HUES64 (cell line): ENCODE measurements around the gene GPC6.

Source experiments
- H3K27ac ChIP-seq: 2 replicates; pipeline ENCODE4 v1.7.0; 2013; ENCODE audit warnings: low read depth, low read length, inconsistent platforms
- H3K27me3 ChIP-seq: 2 replicates; pipeline ENCODE4 v1.6.1; 2013; ENCODE audit warnings: mild to moderate bottlenecking, low read length; ENCODE audit not compliant: insufficient read depth
- H3K36me3 ChIP-seq: 2 replicates; pipeline ENCODE4 v1.6.1; 2013; ENCODE audit warnings: mild to moderate bottlenecking, low read length; ENCODE audit not compliant: insufficient read depth
- H3K4me1 ChIP-seq: 2 replicates; pipeline ENCODE4 v1.6.1; 2013; ENCODE audit warnings: mild to moderate bottlenecking, low read length, moderate library complexity; ENCODE audit not compliant: insufficient read depth
- H3K4me3 ChIP-seq: 2 replicates; pipeline ENCODE4 v1.5.1; 2013; ENCODE audit warnings: mild to moderate bottlenecking, low read length, moderate library complexity
- H3K9ac ChIP-seq: 2 replicates; pipeline ENCODE4 v1.6.1; 2013; ENCODE audit warnings: mild to moderate bottlenecking, low read depth, low read length
- H3K9me3 ChIP-seq: 2 replicates; pipeline ENCODE4 v1.6.1; 2013; ENCODE audit warnings: low read depth, low read length; ENCODE audit not compliant: insufficient read depth
- WGBS: fragments of 150-250, 120-280 bp; methylation state at CpG from one replicate; pipeline ENCODE4 v1.1.7; 2013; ENCODE audit warnings: missing lambda C conversion rate; 5-methylcytosine and 5-hydroxymethylcytosine counted together

The GPC6 gene

GRCh38 chr13:93878675-93879074 is 652.1 kb downstream of the GPC6 start:
- 97% methylated on average over 2 of the region's 2 CpGs for WGBS
- Histone ChIP-seq H3K27me3 (no peaks in the 10 kb centered on the region), H3K4me1 (no peaks in the 10 kb centered on the region), H3K9ac (no peak overlapping the region), H3K36me3 (no peaks in the 10 kb centered on the region), H3K27ac (no peak overlapping the region), H3K4me3 (no peak overlapping the region), H3K9me3 (no peaks in the 10 kb centered on the region)

GRCh38 chr13:93881411-93881810 is 654.8 kb downstream of the GPC6 start:
- H3K27ac ChIP-seq = no peak overlapping the region
- no peaks in the 10 kb centered on the region for H3K4me1 ChIP-seq
- H3K27me3 ChIP-seq = no peaks in the 10 kb centered on the region
- no peaks in the 10 kb centered on the region for H3K36me3 ChIP-seq
- 91% methylated on average over 1 of the region's 2 CpGs for WGBS
- no peak overlapping the region for H3K4me3 ChIP-seq
- no peak overlapping the region for H3K9ac ChIP-seq
- no peaks in the 10 kb centered on the region for H3K9me3 ChIP-seq

DNA sequence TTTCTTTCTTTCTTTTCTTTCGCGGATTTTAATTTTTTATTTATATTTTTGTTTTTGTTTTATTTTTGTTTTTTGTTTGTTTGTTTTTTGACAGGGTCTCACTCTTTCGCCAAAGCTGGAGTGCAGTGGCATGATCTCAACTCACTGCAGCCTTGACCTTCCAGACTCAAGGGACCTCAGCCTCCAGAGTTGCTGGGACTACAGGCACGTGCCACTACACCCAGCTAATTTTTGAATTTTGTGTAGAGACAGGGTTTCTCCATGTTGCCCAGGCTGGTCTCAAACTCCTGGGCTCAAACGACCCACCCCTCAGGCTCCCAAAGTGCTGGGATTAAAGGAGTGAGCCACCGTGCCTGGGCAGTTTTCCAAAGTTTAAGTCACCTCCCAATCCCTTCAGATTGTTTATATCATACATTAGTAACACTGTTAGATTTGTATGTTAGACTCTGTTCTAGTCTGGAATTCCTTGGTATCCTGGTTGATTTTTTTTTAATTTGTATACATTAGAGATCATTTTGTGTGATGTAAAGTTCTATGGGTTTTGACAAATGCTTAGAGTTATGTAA is 655.6 kb downstream of the GPC6 start:
- 77% methylated on average over 4 of the region's 6 CpGs for WGBS
- no peaks in the 10 kb centered on the region for H3K27me3 ChIP-seq
- H3K4me3 ChIP-seq = no peak overlapping the region
- no peak overlapping the region for H3K9ac ChIP-seq
- no peaks in the 10 kb centered on the region for H3K4me1 ChIP-seq
- H3K27ac ChIP-seq = no peak overlapping the region
- no peaks in the 10 kb centered on the region for H3K36me3 ChIP-seq
- H3K9me3 ChIP-seq = no peaks in the 10 kb centered on the region

GRCh38 chr13:93889430-93889951 is 662.9 kb downstream of the GPC6 start:
- H3K9me3 ChIP-seq = no peaks in the 10 kb centered on the region
- H3K27me3 ChIP-seq = no peaks in the 10 kb centered on the region
- no peak overlapping the region for H3K4me3 ChIP-seq
- H3K4me1 ChIP-seq = no peaks in the 10 kb centered on the region
- no peaks in the 10 kb centered on the region for H3K36me3 ChIP-seq
- no peak overlapping the region for H3K27ac ChIP-seq
- H3K9ac ChIP-seq = no peak overlapping the region
- 93% methylated on average over 1 of the region's 1 CpG for WGBS

DNA sequence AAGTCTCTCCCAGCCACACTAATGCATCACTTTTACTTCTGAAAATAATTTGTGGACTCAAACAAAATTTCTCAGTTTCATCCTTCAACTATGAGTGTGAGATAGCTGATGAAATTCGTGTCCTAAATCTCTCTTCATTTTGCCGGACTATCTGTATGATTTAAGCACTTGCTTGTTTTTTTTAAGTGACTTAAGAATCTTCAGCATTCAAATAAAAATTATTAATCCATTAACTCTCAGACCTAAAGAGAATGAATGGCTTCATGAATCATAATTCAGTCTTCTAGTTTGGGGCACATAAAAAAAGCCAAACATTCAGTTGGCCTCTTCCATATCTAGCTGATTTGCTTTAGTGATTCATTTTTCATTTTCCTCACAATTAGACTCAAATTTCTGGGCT is 673.4 kb downstream of the GPC6 start:
- Histone ChIP-seq H3K9ac (no peak overlapping the region), H3K36me3 (no peaks in the 10 kb centered on the region), H3K27me3 (no peaks in the 10 kb centered on the region), H3K9me3 (no peaks in the 10 kb centered on the region), H3K4me1 (no peaks in the 10 kb centered on the region), H3K4me3 (no peak overlapping the region), H3K27ac (no peak overlapping the region)
- WGBS = 94% methylated on average over 2 of the region's 2 CpGs

DNA sequence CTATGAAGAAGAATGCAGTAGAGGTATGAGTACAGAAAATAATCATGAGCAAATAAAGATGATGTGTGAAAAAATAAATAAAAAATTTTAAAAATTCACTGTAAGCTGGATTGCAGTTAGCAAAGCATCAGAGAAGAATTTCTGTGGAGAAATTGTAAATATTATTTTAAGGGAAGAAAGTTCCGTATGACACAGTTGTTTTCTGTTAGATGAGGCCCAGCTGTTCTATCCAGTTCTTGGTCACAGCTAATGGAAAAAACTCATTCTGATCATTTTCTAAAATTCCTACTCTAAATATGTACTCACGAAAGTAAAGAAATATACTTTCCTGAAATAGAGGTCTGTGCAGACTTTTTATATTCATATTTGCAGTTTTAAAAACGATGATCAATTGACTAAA is 674.1 kb downstream of the GPC6 start:
- Histone ChIP-seq H3K36me3 (no peaks in the 10 kb centered on the region), H3K9ac (no peak overlapping the region), H3K4me1 (no peaks in the 10 kb centered on the region), H3K9me3 (no peaks in the 10 kb centered on the region), H3K27ac (no peak overlapping the region), H3K4me3 (no peak overlapping the region), H3K27me3 (no peaks in the 10 kb centered on the region)
- 100% methylated on average over 2 of the region's 3 CpGs for WGBS

DNA sequence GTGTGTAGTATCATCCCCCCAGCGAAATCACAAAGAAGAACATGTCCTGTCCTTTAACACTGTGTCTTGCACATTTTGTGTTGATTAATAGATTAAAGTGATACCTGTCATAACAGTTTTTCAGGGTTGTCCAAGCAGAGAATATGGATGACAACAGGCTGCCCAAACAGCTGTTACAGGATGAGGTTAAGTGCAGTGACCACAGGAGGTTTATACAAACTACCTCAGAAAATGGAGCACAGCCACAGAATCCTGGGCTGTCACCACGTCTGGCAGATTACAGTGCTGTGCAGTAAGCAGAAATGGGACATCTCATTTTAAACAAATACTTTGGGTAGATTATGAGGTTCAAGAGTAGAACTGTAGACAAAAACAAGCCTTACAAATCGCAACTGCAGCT is 677.3 kb downstream of the GPC6 start:
- no peaks in the 10 kb centered on the region for H3K27me3 ChIP-seq
- WGBS = 100% methylated on average over 3 of the region's 3 CpGs
- H3K36me3 ChIP-seq = no peaks in the 10 kb centered on the region
- H3K4me3 ChIP-seq = no peak overlapping the region
- no peaks in the 10 kb centered on the region for H3K9me3 ChIP-seq
- H3K4me1 ChIP-seq = no peaks in the 10 kb centered on the region
- H3K27ac ChIP-seq = no peak overlapping the region
- H3K9ac ChIP-seq = no peak overlapping the region

DNA sequence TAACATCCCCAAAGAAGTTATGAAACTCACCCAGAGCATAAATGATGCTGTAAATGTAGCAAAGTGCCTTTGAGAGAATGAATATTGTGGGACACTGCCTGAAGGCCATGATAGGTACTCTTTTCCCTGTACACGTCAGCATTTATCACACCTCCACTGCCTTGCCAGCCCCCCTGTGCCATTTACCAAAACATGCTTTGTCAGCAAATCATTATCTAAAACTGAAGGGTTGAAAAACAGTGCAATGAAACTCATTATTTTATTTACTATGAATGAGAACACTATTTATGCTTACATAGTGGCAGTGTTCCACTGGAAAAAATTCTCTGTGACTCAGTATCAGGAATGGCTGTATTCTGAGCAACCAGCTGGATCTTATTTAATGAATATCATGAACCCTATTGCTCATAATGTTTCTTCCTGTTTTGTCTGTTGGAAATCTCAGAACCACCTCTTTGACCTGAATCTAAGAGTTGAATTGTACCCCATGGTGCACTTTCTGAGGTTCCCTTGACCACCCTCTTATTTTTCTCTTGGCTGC is 688.7 kb downstream of the GPC6 start:
- WGBS = 80% methylated on average over 1 of the region's 1 CpG
- H3K27me3 ChIP-seq = no peaks in the 10 kb centered on the region
- H3K4me3 ChIP-seq = no peak overlapping the region
- H3K9ac ChIP-seq = no peak overlapping the region
- no peaks in the 10 kb centered on the region for H3K9me3 ChIP-seq
- no peaks in the 10 kb centered on the region for H3K36me3 ChIP-seq
- H3K4me1 ChIP-seq = no peaks in the 10 kb centered on the region
- no peak overlapping the region for H3K27ac ChIP-seq

DNA sequence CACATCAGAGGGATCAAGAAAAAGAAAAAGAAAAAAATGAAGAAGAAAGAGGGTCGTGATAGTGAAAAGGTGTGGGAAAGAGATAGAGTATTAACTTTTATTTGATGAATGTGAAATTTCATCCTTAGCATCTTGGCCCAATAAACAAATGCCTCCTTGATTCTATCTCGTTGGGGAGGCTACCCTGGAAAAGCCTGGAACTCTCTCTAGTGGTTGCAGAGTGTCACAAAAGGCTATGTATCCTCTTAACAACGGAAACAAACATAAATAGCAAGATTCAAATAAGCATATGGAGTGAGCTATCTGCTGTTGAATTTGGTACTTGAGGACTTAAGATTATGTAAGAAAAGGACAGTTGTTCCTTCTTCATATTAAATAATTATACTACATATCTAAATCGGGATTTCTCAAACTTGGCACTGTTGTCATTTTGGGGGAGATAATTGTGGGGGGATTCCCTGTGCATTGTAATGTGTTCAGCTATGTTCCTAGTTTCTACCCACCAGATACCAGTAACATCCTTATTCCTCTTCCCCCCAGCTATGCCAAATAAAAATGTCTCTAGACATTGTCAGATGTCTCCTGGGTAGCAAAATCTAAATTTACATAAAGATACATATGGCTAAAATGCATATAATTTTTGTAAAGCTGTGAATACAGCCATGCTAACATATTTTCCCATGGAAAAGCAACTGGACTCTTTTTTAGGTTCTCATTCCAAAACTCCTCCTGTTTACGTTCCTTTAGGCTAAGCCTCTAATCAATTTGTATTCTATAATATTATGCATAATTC is 695.7 kb downstream of the GPC6 start:
- Histone ChIP-seq H3K27ac (no peak overlapping the region), H3K9ac (no peak overlapping the region), H3K4me3 (no peak overlapping the region), H3K4me1 (no peaks in the 10 kb centered on the region), H3K9me3 (no peaks in the 10 kb centered on the region), H3K27me3 (no peaks in the 10 kb centered on the region), H3K36me3 (no peaks in the 10 kb centered on the region)
- 76% methylated on average over 2 of the region's 5 CpGs for WGBS

DNA sequence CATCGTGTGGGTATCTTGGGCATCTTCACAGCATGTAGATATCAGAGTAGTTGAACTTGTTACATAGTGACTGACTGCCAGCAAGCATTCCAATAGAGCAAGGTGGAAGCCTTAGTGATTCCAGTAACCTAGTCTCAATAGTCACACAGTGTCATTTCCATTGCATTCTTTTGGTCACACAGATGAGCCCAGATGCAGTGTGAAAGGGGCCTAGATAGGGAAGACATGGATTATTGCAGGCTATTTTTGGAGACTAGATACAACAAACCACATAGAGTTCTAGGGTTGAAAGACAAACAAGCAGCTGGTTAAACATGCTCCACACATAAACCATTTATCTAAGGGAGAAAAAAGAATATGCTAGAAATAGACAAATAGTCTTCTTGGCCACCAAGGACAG is 699.4 kb downstream of the GPC6 start:
- H3K27me3 ChIP-seq = no peaks in the 10 kb centered on the region
- no peak overlapping the region for H3K4me3 ChIP-seq
- no peaks in the 10 kb centered on the region for H3K9me3 ChIP-seq
- 92% methylated on average over 1 of the region's 1 CpG for WGBS
- H3K4me1 ChIP-seq = no peaks in the 10 kb centered on the region
- H3K36me3 ChIP-seq = no peaks in the 10 kb centered on the region
- no peak overlapping the region for H3K27ac ChIP-seq
- H3K9ac ChIP-seq = no peak overlapping the region

- no CpG with 5 or more reads among the region's 1 CpG for WGBS
- Histone ChIP-seq H3K4me3 (no peak overlapping the region), H3K27ac (no peak overlapping the region), H3K36me3 (no peaks in the 10 kb centered on the region), H3K9me3 (no peaks in the 10 kb centered on the region), H3K4me1 (no peaks in the 10 kb centered on the region), H3K9ac (no peak overlapping the region), H3K27me3 (no peaks in the 10 kb centered on the region)
Observed at GRCh38 chr13:93926425-93926824, 699.8 kb downstream of the GPC6 start.
